ENCODE results near the gene NKRF. TPM values are rescaled to one million over a fixed set of nuclear protein-coding genes. Genes with fewer than 3 reads are reported as not detected.

NKRF gene
- total and polyA plus RNA-seq, 2 of the 8 experiments (the other 6 are each of a cell fraction or from before 2014, with no cell fraction given) = 3.8 to 11.4 TPM

GRCh38 chrX:119549327-119550016 lies 56.8 kb downstream of the NKRF start:
- POLR2A ChIA-PET (ENCODE audit: partially characterized antibody) = interaction anchor here (1.1 kb wide), 1 partner anchor 25 kb away, joined by 4 read pairs; the partner anchor contains the start of gene UBE2A
- no peak overlapping the region for H2BK120ac ChIP-seq (replicated peaks; ENCODE audit: low read depth, low read length)
- no peak overlapping the region for H2BK20ac ChIP-seq (ENCODE audit: low read length)
- H3K36me3 ChIP-seq (ENCODE audit: control insufficient read depth in 2 of 4, insufficient read depth in 4 of 4, low read length in 3 of 4) = no peaks in the 10 kb centered on the region
- no peaks in the 10 kb centered on the region for H3K79me1 ChIP-seq (ENCODE audit: low read depth, low read length)
- no peak overlapping the region for H2BK5ac ChIP-seq (ENCODE audit: low read depth, low read length)
- no peaks in the 10 kb centered on the region for H3K9me3 ChIP-seq (ENCODE audit: insufficient read depth in 2 of 2, low read depth in 1 of 2, low read length in 1 of 2)
- TF ChIP-seq SAP30 (IDR thresholded peaks at IDR 0.05; ENCODE audit: insufficient read depth, insufficient replicate concordance, low read length) (no peak), SIX5 (IDR thresholded peaks at IDR 0.05; ENCODE audit: low read depth, low read length) (no peak), RFX5 (IDR thresholded peaks at IDR 0.05; ENCODE audit: borderline replicate concordance, low read depth, low read length) (no peak), TAF7 (optimal IDR thresholded peaks at IDR 0.05; ENCODE audit: borderline replicate concordance, low read depth, low read length) (no peak), JUND (IDR thresholded peaks at IDR 0.05; ENCODE audit: low read length) (no peak), CTBP2 (IDR thresholded peaks at IDR 0.05; ENCODE audit: borderline replicate concordance, insufficient read depth, insufficient read length, low read length) (no peak), TAF1 (IDR thresholded peaks at IDR 0.05; ENCODE audit: low read depth, low read length) (no peak), CREB1 (IDR thresholded peaks at IDR 0.05) (no peak), POU5F1 (IDR thresholded peaks at IDR 0.05; ENCODE audit: low read depth, low read length) (no peak)
- no peak for FAIRE-seq
- H4K91ac ChIP-seq (replicated peaks; ENCODE audit: insufficient read length, low read length) = no peak overlapping the region
- no peaks in the 10 kb centered on the region; a peak in 1 of 4 replicates for H3K79me2 ChIP-seq (ENCODE audit: control insufficient read depth in 1 of 2, insufficient read depth in 2 of 2, low read length in 2 of 2)
- H3K23ac ChIP-seq (ENCODE audit: insufficient read length) = no peak overlapping the region
- no peak for DNase-seq (ENCODE audit: low read depth in 1 of 2, low spot score in 2 of 2)
- no peak overlapping the region for H2BK15ac ChIP-seq (ENCODE audit: low read length)
- no peak overlapping the region for H3K18ac ChIP-seq (ENCODE audit: extremely low read depth, low read length)
- WGBS, 2 experiments (ENCODE audit: extremely low coverage in 1 of 2, insufficient coverage in 1 of 2, insufficient read length in 1 of 2, insufficient replicate concordance in 2 of 2, low coverage in 1 of 2, low lambda C conversion rate in 2 of 2, missing lambda C conversion rate in 1 of 2) = 78% methylated on average over 7 of the region's 7 CpGs; no CpG with 5 or more reads in 1 of the 2 experiments
- no peak overlapping the region for H3K9ac ChIP-seq (replicated peaks in 1 of 4; ENCODE audit: extremely low read depth in 1 of 4, low read depth in 3 of 4, low read length in 3 of 4)
- no peak overlapping the region for H2AFZ ChIP-seq (ENCODE audit: low read length)
- H3K23me2 ChIP-seq (ENCODE audit: low read depth, low read length) = no peaks in the 10 kb centered on the region
- H3K27ac ChIP-seq (ENCODE audit: low read depth, low read length) = no peak overlapping the region
- CTCF ChIA-PET (ENCODE audit: partially characterized antibody) = interaction anchor here (0.6 to 1.0 kb wide), 2 partner anchors 25 to 37 kb away, joined by 3 read pairs; no protein-coding TSS in a partner anchor
- no peak overlapping the region for H4K5ac ChIP-seq (ENCODE audit: insufficient read length, low read depth, low read length)
- no peaks in the 10 kb centered on the region for H3K27me3 ChIP-seq (replicated peaks in 1 of 4; ENCODE audit: control insufficient read depth in 3 of 4, extremely low read depth in 1 of 4, insufficient read depth in 3 of 4, low read length in 3 of 4)
- H3K56ac ChIP-seq (replicated peaks; ENCODE audit: insufficient read length, low read depth, low read length) = no peak overlapping the region
- no peaks in the 10 kb centered on the region for H4K20me1 ChIP-seq (replicated peaks in 1 of 2; ENCODE audit: control insufficient read depth in 1 of 2, insufficient read depth in 2 of 2, low read length in 2 of 2)
- H3K4ac ChIP-seq (replicated peaks; ENCODE audit: insufficient read length, low read depth, low read length) = no peak overlapping the region
- no peak overlapping the region for H3K4me2 ChIP-seq (ENCODE audit: insufficient read depth in 1 of 2, low read depth in 2 of 2, low read length in 2 of 2)
- H3K14ac ChIP-seq (ENCODE audit: insufficient read length) = no peak overlapping the region
- no peak overlapping the region for H4K8ac ChIP-seq (ENCODE audit: extremely low read depth, insufficient read depth, low read length)
- H2BK12ac ChIP-seq (ENCODE audit: low read depth, low read length) = no peak overlapping the region
- H3K4me3 ChIP-seq (ENCODE audit: extremely low read depth in 1 of 4, insufficient read depth in 2 of 4, low read depth in 3 of 4, low read length in 4 of 4) = no peak overlapping the region
- H3K4me1 ChIP-seq (replicated peaks in 1 of 4; ENCODE audit: control insufficient read depth in 3 of 4, insufficient read depth in 4 of 4, low read length in 3 of 4) = no peaks in the 10 kb centered on the region
- no peak overlapping the region for H2AK5ac ChIP-seq (ENCODE audit: low read depth, low read length)

All from H1 (cell line).